ENCODE measurements around the gene DFFA. TPM values are rescaled to one million over a fixed set of nuclear protein-coding genes. Genes with fewer than 3 reads are reported as not detected.
"Not testable (repeated sequence)": the region's sequence is repeated elsewhere in the genome, so short reads cannot be mapped to it uniquely, and the experiment has no call there.

DFFA gene
- total RNA-seq, 1 donor from 2014 or later: 54.7 TPM

GRCh38 chr1:10495475-10495817 lies 23.1 kb upstream of the DFFA start:
- Mint-ChIP-seq H3K27me3 (ENCODE audit: insufficient read depth) (no peaks in the 10 kb centered on the region), H3K4me3 (peak overlapping the region; percentile 76), H3K9me3 (no peaks in the 10 kb centered on the region), H3K36me3 (ENCODE audit: low read depth) (peaks cover 5% of the 10 kb centered on the region), H3K27ac (peak overlapping the region; percentile 91), H3K4me1 (ENCODE audit: low read depth) (peaks cover 40% of the 10 kb centered on the region)
- DNase-seq (ENCODE audit: low spot score): no peak
- intact Hi-C loops (cut with micrococcal nuclease): loop anchor here (1.0 to 5.0 kb wide), 6 partner anchors 16 to 445 kb away; partner anchors contain the start of gene DFFA

- Mint-ChIP-seq H3K36me3 (ENCODE audit: low read depth) (peaks cover 6% of the 10 kb centered on the region), H3K4me3 (peak overlapping the region; percentile 76), H3K27ac (peak overlapping the region; percentile 91), H3K4me1 (ENCODE audit: low read depth) (peaks cover 41% of the 10 kb centered on the region), H3K27me3 (ENCODE audit: insufficient read depth) (no peaks in the 10 kb centered on the region), H3K9me3 (no peaks in the 10 kb centered on the region)
- intact Hi-C loops (cut with micrococcal nuclease): loop anchor here (1.0 to 5.0 kb wide), 9 partner anchors 16 to 517 kb away; partner anchors contain the start of genes CENPS, DFFA and TARDBP
- DNase-seq (ENCODE audit: low spot score): peak; percentile 72
Observed at GRCh38 chr1:10494754-10495474, 22.6 kb upstream of the DFFA start.

GRCh38 chr1:10494418-10494753 lies 22.1 kb upstream of the DFFA start:
- Mint-ChIP-seq H3K4me1 (ENCODE audit: low read depth) (peaks cover 47% of the 10 kb centered on the region), H3K27me3 (ENCODE audit: insufficient read depth) (no peaks in the 10 kb centered on the region), H3K4me3 (peak overlapping the region; percentile 76), H3K27ac (peak overlapping the region; percentile 91), H3K9me3 (no peaks in the 10 kb centered on the region), H3K36me3 (ENCODE audit: low read depth) (peaks cover 12% of the 10 kb centered on the region)
- DNase-seq (ENCODE audit: low spot score): no peak
- intact Hi-C loops (cut with micrococcal nuclease): loop anchor here (1.0 to 2.0 kb wide), 4 partner anchors 64 to 518 kb away; partner anchors contain the start of genes CENPS and TARDBP

- DNase-seq (ENCODE audit: low spot score): no peak
- H3K4me3 Mint-ChIP-seq: no peak overlapping the region
- H3K36me3 Mint-ChIP-seq (ENCODE audit: low read depth): peaks cover 8% of the 10 kb centered on the region
- peaks cover 23% of the 10 kb centered on the region for H3K4me1 Mint-ChIP-seq (ENCODE audit: low read depth)
- no peaks in the 10 kb centered on the region for H3K27me3 Mint-ChIP-seq (ENCODE audit: insufficient read depth)
- no peaks in the 10 kb centered on the region for H3K9me3 Mint-ChIP-seq
- H3K27ac Mint-ChIP-seq: no peak overlapping the region
- intact Hi-C loops (cut with micrococcal nuclease): no loop called here
Observed at GRCh38 chr1:10490286-10490970, 18.1 kb upstream of the DFFA start.

GRCh38 chr1:10489291-10490055 lies 17.1 kb upstream of the DFFA start:
- no peaks in the 10 kb centered on the region for H3K27me3 Mint-ChIP-seq (ENCODE audit: insufficient read depth)
- intact Hi-C loops (cut with micrococcal nuclease): no loop called here
- no peak for DNase-seq (ENCODE audit: low spot score)
- no peak overlapping the region for H3K4me3 Mint-ChIP-seq
- H3K4me1 Mint-ChIP-seq (ENCODE audit: low read depth): peaks cover 13% of the 10 kb centered on the region
- peaks cover 12% of the 10 kb centered on the region for H3K36me3 Mint-ChIP-seq (ENCODE audit: low read depth)
- no peaks in the 10 kb centered on the region for H3K9me3 Mint-ChIP-seq
- H3K27ac Mint-ChIP-seq: no peak overlapping the region

- intact Hi-C loops (cut with micrococcal nuclease): no loop called here
- H3K4me3 Mint-ChIP-seq: no peak overlapping the region
- no peaks in the 10 kb centered on the region for H3K27me3 Mint-ChIP-seq (ENCODE audit: insufficient read depth)
- H3K4me1 Mint-ChIP-seq (ENCODE audit: low read depth): peaks cover 7% of the 10 kb centered on the region
- H3K36me3 Mint-ChIP-seq (ENCODE audit: low read depth): peaks cover 7% of the 10 kb centered on the region
- H3K27ac Mint-ChIP-seq: no peak overlapping the region
- no peak for DNase-seq (ENCODE audit: low spot score)
- no peaks in the 10 kb centered on the region for H3K9me3 Mint-ChIP-seq
Observed at GRCh38 chr1:10484521-10484920, 12.2 kb upstream of the DFFA start.

GRCh38 chr1:10480614-10481013 lies 8.3 kb upstream of the DFFA start:
- Mint-ChIP-seq H3K9me3 (no peaks in the 10 kb centered on the region), H3K36me3 (ENCODE audit: low read depth) (peaks cover 5% of the 10 kb centered on the region), H3K4me1 (ENCODE audit: low read depth) (peaks cover 21% of the 10 kb centered on the region), H3K27ac (no peak overlapping the region), H3K27me3 (ENCODE audit: insufficient read depth) (no peaks in the 10 kb centered on the region), H3K4me3 (no peak overlapping the region)
- DNase-seq (ENCODE audit: low spot score): no peak
- intact Hi-C loops (cut with micrococcal nuclease): no loop called here

- Mint-ChIP-seq H3K27ac (no peak overlapping the region), H3K36me3 (ENCODE audit: low read depth) (peaks cover 2% of the 10 kb centered on the region)
- DNase-seq (ENCODE audit: low spot score): no peak
Observed at GRCh38 chr1:10479296-10479695, 7.0 kb upstream of the DFFA start.

GRCh38 chr1:10475510-10475909 lies 3.2 kb upstream of the DFFA start:
- H3K9me3 Mint-ChIP-seq: no peaks in the 10 kb centered on the region
- no peaks in the 10 kb centered on the region for H3K27me3 Mint-ChIP-seq (ENCODE audit: insufficient read depth)
- no peak for DNase-seq (ENCODE audit: low spot score)
- H3K27ac Mint-ChIP-seq: peak overlapping the region; percentile 90
- H3K4me3 Mint-ChIP-seq: peak overlapping the region; percentile 98
- peaks cover 2% of the 10 kb centered on the region for H3K36me3 Mint-ChIP-seq (ENCODE audit: low read depth)
- H3K4me1 Mint-ChIP-seq (ENCODE audit: low read depth): peaks cover 52% of the 10 kb centered on the region
- intact Hi-C loops (cut with micrococcal nuclease): loop anchor here (2.0 kb wide), 2 partner anchors 265 to 533 kb away; partner anchors contain the start of genes KIF1B, LZIC and NMNAT1

More at GRCh38 chr1:10479296-10479695, 7.0 kb upstream of the DFFA start:
- no peak overlapping the region for H3K4me3 Mint-ChIP-seq
- H3K9me3 Mint-ChIP-seq: no peaks in the 10 kb centered on the region
- H3K27me3 Mint-ChIP-seq (ENCODE audit: insufficient read depth): no peaks in the 10 kb centered on the region
- intact Hi-C loops (cut with micrococcal nuclease): no loop called here
- H3K4me1 Mint-ChIP-seq (ENCODE audit: low read depth): peaks cover 30% of the 10 kb centered on the region

- peak within 1 kb of the TSS; percentile 90 for H3K27ac Mint-ChIP-seq
- H3K27me3 Mint-ChIP-seq (ENCODE audit: insufficient read depth): no peaks in the 10 kb centered on the region
- DNase-seq (ENCODE audit: low spot score): peak; percentile 82
- H3K4me3 Mint-ChIP-seq: peak within 1 kb of the TSS; percentile 98
- peaks cover 52% of the 10 kb centered on the region for H3K4me1 Mint-ChIP-seq (ENCODE audit: low read depth)
- H3K9me3 Mint-ChIP-seq: no peaks in the 10 kb centered on the region
- intact Hi-C loops (cut with micrococcal nuclease): loop anchor here (1.0 to 2.0 kb wide), 3 partner anchors 264 to 565 kb away; partner anchors contain the start of genes CTNNBIP1, KIF1B, LZIC and NMNAT1
- peaks cover 2% of the 10 kb centered on the region for H3K36me3 Mint-ChIP-seq (ENCODE audit: low read depth)
Observed at GRCh38 chr1:10474613-10475507, 2.5 kb upstream of the DFFA start, which contains the start of gene PEX14. Gene PEX14 (plus strand): TSS chr1:10474950. CDS start chr1:10474967, 17 bp downstream.

GRCh38 chr1:10474309-10474612 lies 1.9 kb upstream of the DFFA start:
- H3K36me3 Mint-ChIP-seq (ENCODE audit: low read depth); DNase-seq (ENCODE audit: low spot score); H3K9me3 Mint-ChIP-seq; H3K27me3 Mint-ChIP-seq (ENCODE audit: insufficient read depth): not testable (repeated sequence)
- intact Hi-C loops (cut with micrococcal nuclease): loop anchor here (1.0 to 2.0 kb wide), 3 partner anchors 263 to 564 kb away; partner anchors contain the start of genes CTNNBIP1, KIF1B, LZIC and NMNAT1
- Mint-ChIP-seq H3K4me3 (peak overlapping the region; percentile 98), H3K4me1 (ENCODE audit: low read depth) (peaks cover 47% of the 10 kb centered on the region), H3K27ac (peak overlapping the region; percentile 11)
